ENCODE measurements around the gene IQSEC3.
"Not testable (repeated sequence)": the region's sequence is repeated elsewhere in the genome, so short reads cannot be mapped to it uniquely, and the experiment has no call there.

GRCh38 chr12:39555-40265 is 26.9 kb upstream of the IQSEC3 start:
- TF ChIP-seq CTCF, POLR2A (IDR thresholded peaks at IDR 0.05): not testable (repeated sequence)

Data from body of pancreas (tissue), 4 donors.